K562 (cell line): Measurements from ENCODE around the gene S100A7A. TPM values are rescaled to one million over a fixed set of nuclear protein-coding genes. Genes with fewer than 3 reads are reported as not detected.

Source experiments
- ADNP ChIP-seq: fragments of 200-800 bp; sonication (Bioruptor generic); IDR thresholded peaks from 2 replicates; pipeline ENCODE4 v1.6.1; 2016; ENCODE audit warnings: missing genetic modification characterization, missing compliant biosample characterization
- ATF6 ChIP-seq: sonication (generic); formaldehyde crosslinking; IDR thresholded peaks from 2 replicates; pipeline ENCODE4 v1.4.0; 2020; ENCODE audit warnings: mild to moderate bottlenecking, missing genetic modification reagents
- BDP1 ChIP-seq: IDR thresholded peaks from 3 replicates; pipeline ENCODE4 v1.6.1; 2011; ENCODE audit not compliant: insufficient read length, insufficient read depth
- CREM ChIP-seq: IDR thresholded peaks from 2 replicates; pipeline ENCODE4 v1.6.1; 2014; ENCODE audit warnings: antibody characterized with exemption, low read depth
- E2F1 ChIP-seq: sonication (generic); formaldehyde crosslinking; IDR thresholded peaks from 2 replicates; pipeline ENCODE4 v1.8.1; 2023; ENCODE audit warnings: mild to moderate bottlenecking, missing genetic modification reagents, moderate library complexity
- FOXA3 ChIP-seq, 2 experiments: fragments of 450-650 bp in 1 of 2; sonication (generic) in 1 of 2; formaldehyde crosslinking; IDR thresholded peaks in 1 of 2; conservative IDR thresholded peaks in 1 of 2; 2 replicates each; pipeline versions ENCODE4 v1.4.0 to v1.8.0; 2020 to 2022; ENCODE audit warnings: mild to moderate bottlenecking in 2 of 2, missing genetic modification reagents in 1 of 2
- HES1 ChIP-seq: fragments of 450-650 bp; IDR thresholded peaks from 2 replicates; pipeline ENCODE4 v1.6.1; 2016; ENCODE audit warnings: low read depth, mild to moderate bottlenecking, moderate library complexity
- L3MBTL2 ChIP-seq: fragments of 450-650 bp; IDR thresholded peaks from 2 replicates; pipeline ENCODE4 v1.6.1; 2016; ENCODE audit warnings: mild to moderate bottlenecking, moderate library complexity
- MAX ChIP-seq: sonication (generic); formaldehyde crosslinking; IDR thresholded peaks from 2 replicates; pipeline ENCODE4 v1.9.0; 2022; ENCODE audit warnings: mild to moderate bottlenecking, missing genetic modification reagents
- NELFE ChIP-seq: IDR thresholded peaks from 2 replicates; pipeline ENCODE4 v1.6.1; 2011; ENCODE audit warnings: mild to moderate bottlenecking; ENCODE audit not compliant: insufficient read depth, insufficient read length
- NEUROD1 ChIP-seq: fragments of 150-350 bp; IDR thresholded peaks from 2 replicates; pipeline ENCODE4 v1.6.1; 2014; ENCODE audit warnings: borderline replicate concordance, low read length, low read depth; ENCODE audit not compliant: partially characterized antibody
- NR2C2 ChIP-seq, 2 experiments: fragments of 200-800 bp in 1 of 2; sonication (Bioruptor generic) in 1 of 2; sonication (generic) in 1 of 2; formaldehyde crosslinking in 1 of 2; IDR thresholded peaks; 2 replicates each; pipeline versions ENCODE4 v1.6.1 to v1.8.0; 2016 to 2022; ENCODE audit warnings: mild to moderate bottlenecking in 1 of 2, missing compliant biosample characterization in 1 of 2, missing genetic modification characterization in 1 of 2, missing genetic modification reagents in 1 of 2
- PPARD ChIP-seq: fragments of 250-450 bp; sonication (Bioruptor Pico); IDR thresholded peaks from 2 replicates; pipeline ENCODE4 v1.8.0; 2022; ENCODE audit warnings: inconsistent platforms, mild to moderate bottlenecking, moderate library complexity
- RBFOX2 ChIP-seq: fragments of 200-400 bp; formaldehyde crosslinking; IDR thresholded peaks from 2 replicates; pipeline ENCODE4 v1.6.1; 2017; ENCODE audit warnings: low read depth, mild to moderate bottlenecking, low read length, moderate library complexity
- RNF2 ChIP-seq: sonication (generic); IDR thresholded peaks from 2 replicates; pipeline ENCODE4 v1.6.1; 2016
- STAG1 ChIP-seq: sonication (generic); formaldehyde crosslinking; IDR thresholded peaks from 2 replicates; pipeline ENCODE4 v1.5.0; 2020; ENCODE audit warnings: missing genetic modification reagents, borderline replicate concordance
- TSHZ1 ChIP-seq: fragments of 250-450 bp; sonication (Bioruptor Pico); IDR thresholded peaks from 2 replicates; pipeline ENCODE4 v1.4.0; 2020; ENCODE audit warnings: mild to moderate bottlenecking, moderate library complexity
- XRCC4 ChIP-seq: IDR thresholded peaks from one replicate; pipeline ENCODE4 v1.6.1; 2011; ENCODE audit not compliant: insufficient read depth, insufficient read length; ENCODE audit errors: extremely low read depth
- ZNF584 ChIP-seq: fragments of 200-800 bp; sonication (Bioruptor generic); IDR thresholded peaks from 2 replicates; pipeline ENCODE4 v1.6.1; 2016; ENCODE audit warnings: low read depth, mild to moderate bottlenecking, missing genetic modification characterization, missing compliant biosample characterization
- ZNF77 ChIP-seq: fragments of 250-450 bp; sonication (Bioruptor Pico); IDR thresholded peaks from 2 replicates; pipeline ENCODE4 v1.5.0; 2020
- ZNF79 ChIP-seq: fragments of 250-450 bp; sonication (Bioruptor Pico); IDR thresholded peaks from 2 replicates; pipeline ENCODE4 v1.4.0; 2020; ENCODE audit warnings: low read depth, mild to moderate bottlenecking, moderate library complexity
- ZSCAN29 ChIP-seq: fragments of 450-650 bp; IDR thresholded peaks from 2 replicates; pipeline ENCODE4 v1.6.1; 2017
- polyA plus RNA-seq, 8 experiments: library from polyadenylated mRNA; depleted of rRNA in 4 of 8; stranded (reverse) in 5 of 8; unstranded in 3 of 8; fragments of >200 nt; fragmentation: Nextera tagmentation in 2 of 8; fragmentation: Illumina TruSeq in 1 of 8; extraction: Ambion mirVana in 2 of 8; extraction: Trizol in 1 of 8; gene quantifications; 2 replicates each; pipeline versions ENCODE4 v1.2.1 to v1.2.3, GENCODE V29; 2011 to 2014; ENCODE audit warnings: inconsistent platforms in 1 of 8, missing spikeins in 1 of 8
- total RNA-seq, 7 experiments: library from RNA; depleted of rRNA in 6 of 7; stranded (reverse); fragments of >200 nt in 6 of 7; fragmentation: Illumina TruSeq in 2 of 7; extraction: Trizol in 2 of 7; gene quantifications; 2 replicates each; pipeline versions ENCODE4 v1.2.1 to v1.2.3, GENCODE V29; 2011 to 2021; ENCODE audit warnings: low replicate concordance in 1 of 7

Gene S100A7A
- total and polyA plus RNA-seq, 9 of the 15 experiments (the other 6 are each of a cell fraction or from before 2014, with no cell fraction given): not detected

GRCh38 chr1:153404768-153405167 is 11.6 kb upstream of the S100A7A start (continued):
- TF ChIP-seq CREM: 0 out of 2 replicates have a peak, but pooled peaks have one; percentile 29
- no peak for TF ChIP-seq HES1
- TF ChIP-seq L3MBTL2: peak; percentile 100
- peak; percentile 98 for TF ChIP-seq MAX (CRISPR knock-in tag)
- 0 out of 2 replicates have a peak, but pooled peaks have one; percentile 48 for TF ChIP-seq ATF6
- TF ChIP-seq ZNF77: no peak
- no peak for TF ChIP-seq STAG1 (CRISPR knock-in tag)
- TF ChIP-seq FOXA3 (CRISPR knock-in tag; conservative IDR thresholded peaks at IDR 0.05 in 1 of 2, IDR thresholded peaks at IDR 0.05 in 1 of 2): peak in 1 of 2 experiments; percentile 66; a peak in 1 of 4 replicates
- TF ChIP-seq BDP1: no peak
- no peak for TF ChIP-seq TSHZ1 (CRISPR knock-in tag)
- TF ChIP-seq ADNP (tag): no peak
- TF ChIP-seq E2F1 (CRISPR knock-in tag): peak; percentile 60; the same call in 1 of the 2 replicates
- TF ChIP-seq RNF2: peak; percentile 91
- TF ChIP-seq PPARD (CRISPR knock-in tag): no peak
- TF ChIP-seq NELFE: no peak
- 0 out of 2 replicates have a peak, but pooled peaks have one; percentile 38 for TF ChIP-seq NR2C2 (CRISPR knock-in tag; IDR thresholded peaks at IDR 0.05)
- no peak for TF ChIP-seq NR2C2 (tag; IDR thresholded peaks at IDR 0.05)
- no peak for TF ChIP-seq ZNF79
- no peak for TF ChIP-seq NEUROD1
- no peak for TF ChIP-seq ZSCAN29
- no peak for TF ChIP-seq XRCC4
- TF ChIP-seq ZNF584: no peak
- no peak for TF ChIP-seq RBFOX2
